ENCODE data around the gene SCAF4.

The SCAF4 gene

DNA sequence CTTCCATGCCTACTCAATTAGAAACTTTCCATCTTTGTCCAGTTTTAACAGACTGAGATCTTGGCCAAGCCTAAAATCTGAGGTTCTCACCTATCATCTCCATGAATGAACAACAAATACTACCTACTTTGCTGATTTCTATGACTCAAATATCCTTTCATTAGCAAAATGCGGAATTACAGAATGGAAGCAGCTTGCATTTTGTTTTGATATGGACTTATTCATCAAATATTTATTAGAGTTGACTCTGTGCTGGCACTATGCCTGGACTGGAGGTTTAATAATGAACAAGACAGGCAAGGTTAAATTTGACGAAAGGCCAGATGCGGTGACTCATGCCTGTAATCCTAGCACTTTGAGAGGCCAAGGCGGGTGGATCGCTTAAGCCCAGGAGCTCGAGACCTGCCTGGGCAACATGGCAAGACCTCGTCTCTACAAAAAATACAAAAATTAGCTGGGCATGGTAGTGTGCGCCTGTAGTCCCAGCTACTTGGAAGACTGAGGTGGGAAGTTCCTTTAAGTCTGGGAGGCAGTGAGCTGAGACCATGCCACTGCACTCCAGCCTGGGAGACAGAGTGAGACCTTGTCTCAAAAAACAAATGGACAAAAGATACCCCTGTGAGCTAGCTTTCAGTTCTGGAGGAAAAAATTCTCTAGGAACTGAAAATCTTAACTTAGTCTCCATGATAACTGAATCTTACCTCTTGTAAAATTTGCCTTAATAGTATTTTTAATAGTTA lies 101.8 kb downstream of the SCAF4 start:
- DNase-seq = no peak

DNA sequence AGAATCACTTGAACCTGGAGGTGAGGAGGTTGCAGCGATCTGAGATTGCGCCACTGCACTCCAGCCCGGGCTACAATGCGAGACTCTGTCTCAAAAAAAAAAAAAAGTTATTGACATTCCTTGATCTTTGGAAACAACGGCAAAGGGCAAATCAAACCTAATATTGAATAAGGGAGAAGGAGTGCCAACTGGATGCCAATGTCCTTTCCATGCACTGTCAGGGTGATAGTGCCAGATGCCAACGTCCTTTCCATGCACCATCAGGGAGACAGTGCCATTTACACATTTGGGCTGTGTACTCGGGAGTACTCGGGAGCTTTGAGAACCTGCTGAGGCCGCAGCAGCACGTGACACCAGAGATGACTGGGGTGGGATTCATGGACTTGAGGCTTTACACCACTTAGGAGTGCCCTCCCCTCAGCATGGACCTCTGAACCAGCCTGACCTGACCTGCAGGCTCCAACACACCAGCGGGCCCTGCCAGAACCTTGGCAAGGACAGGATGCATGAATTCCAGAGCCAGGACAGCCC lies 106.9 kb downstream of the SCAF4 start:
- no peak for DNase-seq

- no peak for DNase-seq
Measured at GRCh38 chr21:31624181-31624580, 107.7 kb downstream of the SCAF4 start.

- no peak for DNase-seq
Measured at GRCh38 chr21:31623664-31624063, 108.3 kb downstream of the SCAF4 start.

- DNase-seq = no peak
Measured at GRCh38 chr21:31622397-31622796, 109.5 kb downstream of the SCAF4 start.

Data from stimulated activated CD4-positive, alpha-beta T cell treated with anti-CD3 and anti-CD28 coated beads, Interleukin-12 subunit alpha, Interleukin-12 subunit beta, amount 100 ng/mL, for 4 hours (primary cell).